Lower leg skin (tissue), 4 donors: ENCODE results near the gene SBF1. TPM values are rescaled to one million over a fixed set of nuclear protein-coding genes. Genes with fewer than 3 reads are reported as not detected.

Experiments used
- DNase-seq, 2 donors: peaks; one replicate each; pipeline ENCODE4 v3.0.0-alpha.2; 2019; ENCODE audit warnings: low spot score in 2 of 2
- H3K4me3 ChIP-seq: fragments of 200-600 bp; sonication (generic); 2 replicates; pipeline ENCODE4 v1.5.1; 2017; ENCODE audit warnings: mild to moderate bottlenecking, low read depth; ENCODE audit not compliant: poor library complexity, severe bottlenecking
- CTCF ChIP-seq, 3 donors: fragments of 450-650 bp; IDR thresholded peaks; one replicate each; pipeline ENCODE4 v1.5.1; 2016; ENCODE audit warnings: antibody characterized with exemption in 3 of 3, mild to moderate bottlenecking in 3 of 3, moderate library complexity in 2 of 3
- POLR2A ChIP-seq, 2 donors: fragments of 450-650 bp; IDR thresholded peaks; one replicate each; pipeline ENCODE4 v1.6.1; 2016 to 2017; ENCODE audit warnings: antibody characterized with exemption in 2 of 2, mild to moderate bottlenecking in 1 of 2, moderate library complexity in 1 of 2
- WGBS, 2 donors: methylation state at CpG; one replicate each; pipeline ENCODE4 v1.1.5; 2018; 5-methylcytosine and 5-hydroxymethylcytosine counted together
- intact Hi-C: fragments of 100-400 bp; cut with DNase I; formaldehyde crosslinking; loops from one replicate; pipeline ENCODE4 v1.15.0; 2023; ENCODE audit warnings: low total_unique reads
- total RNA-seq, 4 donors: library from RNA; depleted of rRNA; stranded (reverse); fragments of >200 nt; gene quantifications; one replicate each; pipeline ENCODE4 v1.1.0, GENCODE V29; 2016

Gene SBF1
- total RNA-seq, 4 donors from 2014 or later: 70.8 to 123 (median 87.2) TPM

DNA sequence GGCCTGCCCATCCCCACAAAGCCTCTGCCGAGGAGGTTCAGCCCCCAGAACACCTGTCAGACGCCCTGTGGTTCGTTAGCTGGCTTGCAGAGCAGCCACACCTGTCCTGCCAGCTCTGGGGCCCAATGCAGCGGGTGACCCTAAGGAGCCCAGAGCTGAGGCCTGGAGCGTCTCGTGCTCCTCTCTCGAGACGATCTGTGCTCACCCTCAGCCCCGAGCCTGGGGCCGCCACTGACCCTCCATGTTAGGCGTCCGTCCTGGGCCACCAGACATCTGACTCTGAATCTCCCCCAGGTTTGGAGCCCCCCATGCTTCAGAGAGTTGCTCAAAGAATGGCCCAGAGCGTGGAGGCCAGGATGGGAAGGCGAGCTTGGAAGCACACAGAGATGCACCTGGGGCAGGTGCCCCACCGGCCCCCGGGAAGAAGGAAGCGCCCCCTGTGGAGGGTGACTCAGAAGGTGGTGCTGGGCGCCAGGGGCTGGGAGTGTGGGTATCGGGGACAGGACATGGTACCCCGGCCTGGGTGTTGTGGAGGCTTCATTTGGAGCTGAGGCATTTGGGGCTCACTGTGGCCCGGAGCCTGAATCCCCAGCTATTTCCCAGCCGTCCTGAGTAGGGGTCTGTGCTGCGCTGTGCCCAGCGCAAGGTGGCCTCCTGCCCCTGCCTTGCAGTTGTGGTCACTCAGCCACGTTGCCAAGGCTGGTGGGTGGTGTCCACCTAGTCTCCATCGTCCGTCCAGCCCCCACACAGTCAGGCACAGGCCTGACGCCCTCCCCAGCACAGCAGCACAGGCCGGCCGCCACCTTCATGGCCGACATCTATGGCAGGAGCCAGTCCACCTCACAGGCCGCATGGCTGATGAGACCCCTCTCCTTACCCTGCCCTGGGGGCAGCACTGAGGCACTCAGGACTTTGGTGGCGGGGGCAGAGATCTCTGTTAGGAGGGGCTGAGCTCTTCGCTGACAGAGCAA lies 36.2 kb downstream of the SBF1 start:
- intact Hi-C loops: no loop called here
- TF ChIP-seq CTCF (IDR thresholded peaks at IDR 0.05) (no peak), POLR2A (IDR thresholded peaks at IDR 0.05) (no peak)
- H3K4me3 ChIP-seq: no peak overlapping the region
- 86 to 93% methylated on average over 31 to 33 of the region's 34 CpGs for whole genome bisulfite sequencing, 2 donors
- DNase-seq: no peak

GRCh38 chr22:50437511-50438304 lies 37.1 kb downstream of the SBF1 start:
- intact Hi-C loops: no loop called here
- DNase-seq: no peak
- TF ChIP-seq POLR2A (IDR thresholded peaks at IDR 0.05): no peak
- TF ChIP-seq CTCF (IDR thresholded peaks at IDR 0.05): no peak
- H3K4me3 ChIP-seq: no peak overlapping the region
- 88 to 89% methylated on average over 24 to 36 of the region's 36 CpGs for WGBS, 2 donors

DNA sequence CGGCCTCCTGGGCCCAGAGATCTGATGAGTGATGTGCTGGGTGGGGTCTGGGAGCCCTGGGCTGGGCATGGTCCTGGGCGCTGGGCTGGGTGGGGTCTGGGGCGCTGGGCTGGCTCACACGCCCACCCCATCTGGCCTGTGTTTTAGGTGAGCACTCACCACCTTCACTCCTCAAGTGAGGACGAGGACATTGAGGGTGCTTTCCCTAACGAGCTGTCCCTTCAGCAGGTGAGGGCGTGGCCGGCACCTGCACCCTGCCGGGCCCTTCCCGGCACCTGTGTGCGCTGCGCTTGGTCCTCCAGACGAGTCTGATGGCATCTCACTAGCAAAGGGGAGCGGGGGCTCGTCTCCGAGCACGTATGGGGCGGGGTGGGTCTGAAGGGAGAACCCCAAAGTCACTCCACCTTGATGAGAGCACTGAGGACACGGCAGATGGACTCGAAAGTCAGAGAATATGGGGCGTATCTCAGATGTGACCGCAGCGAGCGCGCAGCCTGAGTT lies 37.9 kb downstream of the SBF1 start:
- intact Hi-C loops: no loop called here
- no peak for TF ChIP-seq CTCF (IDR thresholded peaks at IDR 0.05)
- TF ChIP-seq POLR2A (IDR thresholded peaks at IDR 0.05): no peak
- H3K4me3 ChIP-seq: no peak overlapping the region
- WGBS, 2 donors: 88 to 92% methylated on average over 19 to 25 of the region's 25 CpGs
- no peak for DNase-seq

DNA sequence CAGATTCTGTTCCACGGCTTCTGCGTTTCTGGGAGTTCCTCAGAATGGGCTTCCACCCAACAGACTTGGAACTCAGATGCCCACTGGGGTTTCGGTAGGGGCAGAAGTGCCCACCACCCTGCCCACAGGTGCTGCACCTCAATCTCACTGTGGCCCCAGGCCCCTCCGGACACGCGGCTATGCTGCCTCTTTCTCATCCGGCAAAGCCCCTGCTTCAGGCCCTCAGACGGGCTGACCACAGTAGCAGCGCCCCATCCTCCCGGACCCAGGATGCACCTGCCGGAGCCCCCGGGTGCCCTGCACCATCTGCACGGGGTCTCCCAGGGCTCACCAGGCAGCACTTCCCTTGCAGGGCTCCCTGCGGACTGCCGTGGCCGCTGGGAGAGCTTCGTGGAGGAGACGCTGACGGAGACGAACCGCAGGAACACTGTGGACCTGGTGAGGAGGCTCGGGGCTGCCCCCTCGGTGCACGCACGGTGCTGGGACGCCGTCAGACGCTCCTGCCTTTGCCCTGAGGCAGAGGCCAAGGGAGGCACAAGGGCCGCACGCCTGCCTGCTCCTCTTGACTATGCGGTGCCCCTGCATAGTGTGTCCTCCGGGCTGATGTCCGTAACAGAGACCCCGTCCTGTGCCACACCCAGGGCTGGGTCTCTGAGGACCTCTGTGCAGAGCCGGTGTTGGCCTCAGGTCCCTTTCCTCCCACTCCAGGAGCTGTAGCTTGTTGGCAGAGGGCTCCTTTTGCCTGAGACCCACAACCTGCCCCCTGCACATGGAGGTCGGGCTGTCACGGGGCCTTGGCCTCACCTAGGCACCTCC lies 38.6 kb downstream of the SBF1 start:
- DNase-seq: no peak
- TF ChIP-seq CTCF (IDR thresholded peaks at IDR 0.05) (no peak), POLR2A (IDR thresholded peaks at IDR 0.05) (no peak)
- 84 to 90% methylated on average over 30 to 37 of the region's 37 CpGs for WGBS, 2 donors
- no peak overlapping the region for H3K4me3 ChIP-seq
- intact Hi-C loops: no loop called here

DNA sequence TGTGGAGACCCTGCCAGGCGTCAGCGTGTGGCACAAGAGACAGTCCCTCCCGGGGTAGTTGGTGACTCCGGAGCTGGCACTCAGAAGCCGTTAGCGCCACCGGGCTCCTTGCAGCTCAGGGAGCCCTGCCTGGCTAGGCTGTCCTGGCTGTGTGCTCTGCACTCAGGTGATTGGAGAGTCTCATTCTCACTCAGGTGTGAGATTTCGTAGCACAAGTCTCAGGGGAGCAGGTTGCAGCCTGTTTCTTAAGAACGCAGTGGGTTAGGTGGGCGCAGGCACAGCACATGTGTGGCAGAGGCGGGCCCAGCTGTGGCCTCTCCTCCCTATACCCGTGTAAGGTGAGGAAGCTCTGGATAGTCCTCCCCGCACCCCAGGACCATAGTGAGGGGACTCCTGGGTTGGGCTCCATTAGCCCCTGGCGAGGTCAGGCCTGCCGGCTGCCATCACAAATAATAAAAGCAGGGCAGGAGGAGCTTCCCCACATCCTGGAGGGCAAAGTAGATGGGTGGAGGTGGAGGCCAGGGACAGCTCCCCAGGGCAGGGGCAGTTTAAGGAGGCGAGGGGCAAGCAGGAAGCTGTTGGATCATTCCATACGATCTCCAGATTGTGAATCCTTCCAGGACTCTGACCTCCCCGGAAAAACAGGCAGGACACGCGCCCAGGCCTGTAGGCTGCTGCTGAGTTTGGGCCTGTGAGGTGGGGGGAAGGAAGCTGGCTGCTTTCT lies 39.4 kb downstream of the SBF1 start:
- intact Hi-C loops: no loop called here
- H3K4me3 ChIP-seq: no peak overlapping the region
- 61 to 73% methylated on average over 20 of the region's 20 CpGs for WGBS, 2 donors
- TF ChIP-seq CTCF (IDR thresholded peaks at IDR 0.05): no peak
- TF ChIP-seq POLR2A (IDR thresholded peaks at IDR 0.05): no peak
- no peak for DNase-seq
